Liver (tissue), 9 donors: ENCODE measurements around the gene GTPBP1. TPM values are rescaled to one million over a fixed set of nuclear protein-coding genes. Genes with fewer than 3 reads are reported as not detected.

Source experiments
- DNase-seq: peaks from one replicate; pipeline ENCODE4 v3.0.0-alpha.2; 2017; ENCODE audit warnings: low spot score
- H3K27ac ChIP-seq, 2 donors: one replicate each; pipeline ENCODE4 v1.7.0; 2013; ENCODE audit warnings: inconsistent platforms in 2 of 2, low read length in 2 of 2, control low read depth in 1 of 2, low read depth in 1 of 2, mild to moderate bottlenecking in 1 of 2
- H3K27me3 ChIP-seq, 4 donors: one replicate each; pipeline versions ENCODE4 v1.6.1 to v1.7.0; 2013; ENCODE audit warnings: low read length in 3 of 4, inconsistent platforms in 1 of 4, mild to moderate bottlenecking in 1 of 4, moderate library complexity in 1 of 4; ENCODE audit not compliant: control insufficient read depth in 4 of 4, insufficient read depth in 4 of 4
- H3K36me3 ChIP-seq, 4 donors: one replicate each; pipeline versions ENCODE4 v1.6.1 to v1.7.0; 2013; ENCODE audit warnings: low read length in 3 of 4, mild to moderate bottlenecking in 3 of 4, low read depth in 1 of 4, moderate library complexity in 1 of 4; ENCODE audit not compliant: control insufficient read depth in 4 of 4, insufficient read depth in 3 of 4
- H3K4me1 ChIP-seq, 4 donors: one replicate each; pipeline versions ENCODE4 v1.6.1 to v1.7.0; 2013; ENCODE audit warnings: low read length in 3 of 4, mild to moderate bottlenecking in 3 of 4, moderate library complexity in 1 of 4; ENCODE audit not compliant: control insufficient read depth in 4 of 4, insufficient read depth in 4 of 4
- H3K4me3 ChIP-seq, 3 donors: one replicate each; pipeline versions ENCODE4 v1.6.1 to v1.7.0; 2013; ENCODE audit warnings: low read length in 3 of 3, control low read depth in 1 of 3, low read depth in 1 of 3, mild to moderate bottlenecking in 1 of 3
- H3K9ac ChIP-seq, 2 donors: one replicate each; pipeline ENCODE4 v1.7.0; 2013; ENCODE audit warnings: low read length in 2 of 2, mild to moderate bottlenecking in 2 of 2, moderate library complexity in 2 of 2, control low read depth in 1 of 2, low read depth in 1 of 2
- H3K9me3 ChIP-seq, 4 donors: one replicate each; pipeline versions ENCODE4 v1.6.1 to v1.7.0; 2013; ENCODE audit warnings: low read length in 3 of 4; ENCODE audit not compliant: control insufficient read depth in 4 of 4
- ATF3 ChIP-seq: IDR thresholded peaks from 2 replicates; pipeline ENCODE4 v1.6.1; 2016; ENCODE audit warnings: antibody characterized with exemption
- CTCF ChIP-seq: fragments of 150-350 bp; IDR thresholded peaks from 2 replicates; pipeline ENCODE4 v1.5.1; 2017; ENCODE audit warnings: improper control_type of control experiment, low read depth, low read length; ENCODE audit not compliant: missing input control
- EGR1 ChIP-seq, 2 donors: IDR thresholded peaks; 2 replicates each; pipeline ENCODE4 v1.6.1; 2016 to 2018; ENCODE audit warnings: antibody characterized with exemption in 2 of 2, low read depth in 2 of 2
- FOXA1 ChIP-seq: IDR thresholded peaks from 2 replicates; pipeline ENCODE4 v1.6.1; 2016; ENCODE audit warnings: antibody characterized with exemption
- FOXA2 ChIP-seq: IDR thresholded peaks from 2 replicates; pipeline ENCODE4 v1.6.1; 2016; ENCODE audit warnings: antibody characterized with exemption
- GABPA ChIP-seq, 2 donors: IDR thresholded peaks in 1 of 2; conservative IDR thresholded peaks in 1 of 2; 2 replicates each; pipeline ENCODE4 v1.6.1; 2016; ENCODE audit warnings: antibody characterized with exemption in 2 of 2, mild to moderate bottlenecking in 1 of 2, moderate library complexity in 1 of 2
- HNF4A ChIP-seq, 2 donors: conservative IDR thresholded peaks; 2 replicates each; pipeline ENCODE4 v1.6.1; 2016; ENCODE audit warnings: antibody characterized with exemption in 2 of 2, mild to moderate bottlenecking in 2 of 2
- HNF4G ChIP-seq: IDR thresholded peaks from 2 replicates; pipeline ENCODE4 v1.6.1; 2016; ENCODE audit warnings: antibody characterized with exemption
- JUND ChIP-seq, 2 donors: IDR thresholded peaks; 2 replicates each; pipeline ENCODE4 v1.6.1; 2016; ENCODE audit warnings: antibody characterized with exemption in 2 of 2
- MAX ChIP-seq: IDR thresholded peaks from 2 replicates; pipeline ENCODE4 v1.6.1; 2016; ENCODE audit warnings: antibody characterized with exemption
- NR2F2 ChIP-seq: IDR thresholded peaks from 2 replicates; pipeline ENCODE4 v1.6.1; 2016; ENCODE audit warnings: antibody characterized with exemption
- RAD21 ChIP-seq, 2 donors: IDR thresholded peaks; 2 replicates each; pipeline ENCODE4 v1.6.1; 2016; ENCODE audit warnings: antibody characterized with exemption in 2 of 2, mild to moderate bottlenecking in 2 of 2
- REST ChIP-seq: IDR thresholded peaks from 2 replicates; pipeline ENCODE4 v1.6.1; 2016; ENCODE audit warnings: antibody characterized with exemption, mild to moderate bottlenecking
- RXRA ChIP-seq, 2 donors: IDR thresholded peaks; 2 replicates each; pipeline ENCODE4 v1.6.1; 2017 to 2018; ENCODE audit warnings: antibody characterized with exemption in 2 of 2, mild to moderate bottlenecking in 1 of 2
- SP1 ChIP-seq: IDR thresholded peaks from 2 replicates; pipeline ENCODE4 v1.6.1; 2018; ENCODE audit warnings: antibody characterized with exemption, mild to moderate bottlenecking
- TAF1 ChIP-seq: conservative IDR thresholded peaks from 2 replicates; pipeline ENCODE4 v1.6.1; 2016; ENCODE audit warnings: antibody characterized with exemption, mild to moderate bottlenecking
- YY1 ChIP-seq: IDR thresholded peaks from 2 replicates; pipeline ENCODE4 v1.6.1; 2016; ENCODE audit warnings: antibody characterized with exemption, mild to moderate bottlenecking
- ZBTB33 ChIP-seq: IDR thresholded peaks from 2 replicates; pipeline ENCODE4 v1.6.1; 2016; ENCODE audit warnings: antibody characterized with exemption
- WGBS: extraction: QIAGEN DNeasy Blood & Tissue Kit; methylation state at CpG from one replicate; pipeline ENCODE4 v1.1.7; 2013; 5-methylcytosine and 5-hydroxymethylcytosine counted together
- polyA plus RNA-seq, 2 donors: library from polyadenylated mRNA; stranded (reverse) in 1 of 2; unstranded in 1 of 2; fragments of 200-250 nt in 1 of 2; fragments of >200 nt in 1 of 2; fragmentation: Nextera tagmentation in 1 of 2; extraction: Ambion mirVana in 1 of 2; gene quantifications; one replicate each; pipeline versions ENCODE4 v1.2.1 to v1.2.3, GENCODE V29; 2013 to 2015
- total RNA-seq, 2 donors: library from RNA; depleted of rRNA; stranded (reverse); fragments of >200 nt; gene quantifications; one replicate each; pipeline ENCODE4 v1.2.3, GENCODE V29; 2014
- donor health status: healthy.
- donor health status: healthy.
- donor health status: healthy.
- donor health status: healthy.
- donor health status: healthy.

GTPBP1 gene
- total and polyA plus RNA-seq, 4 donors = 5.3 to 56.3 (median 16.1) TPM

GRCh38 chr22:38755155-38755910 is 49.6 kb downstream of the GTPBP1 start:
- TF ChIP-seq REST (peak; percentile 87), FOXA1 (no peak), GABPA (IDR thresholded peaks at IDR 0.05 in 1 of 2, conservative IDR thresholded peaks at IDR 0.05 in 1 of 2) (no peak), RXRA (IDR thresholded peaks at IDR 0.05) (peak; percentile 63 to 80), HNF4A (conservative IDR thresholded peaks at IDR 0.05) (peak; percentile 78 to 80), EGR1 (IDR thresholded peaks at IDR 0.05; ENCODE audit: low read depth in 2 of 2) (peak in 1 of 2 donors; percentile 50), JUND (IDR thresholded peaks at IDR 0.05) (peak in 1 of 2 donors; percentile 69), ATF3 (peak; percentile 73), TAF1 (peak; percentile 70), SP1 (peak; percentile 94), HNF4G (peak; percentile 49), MAX (no peak), YY1 (peak; percentile 51), RAD21 (IDR thresholded peaks at IDR 0.05) (peak in 1 of 2 donors; percentile 30), FOXA2 (no peak), ZBTB33 (no peak), CTCF (no peak), NR2F2 (peak; percentile 91)
- Histone ChIP-seq H3K9me3 (no peaks in the 10 kb centered on the region), H3K4me1 (peaks cover 7 to 51% (median 16%) of the 10 kb centered on the region in 4 donors), H3K27ac (peak overlapping the region; percentile 99), H3K4me3 (peak overlapping the region; percentile 80 to 93 (median 93)), H3K9ac (peak overlapping the region; percentile 93 to 96), H3K36me3 (peaks cover 16 to 18% (median 17%) of the 10 kb centered on the region in 4 donors), H3K27me3 (no peaks in the 10 kb centered on the region)
- peak; percentile 88 for DNase-seq
- under 1% methylated on average over 74 of the region's 74 CpGs for WGBS
